T-helper 2 cell treated with Interferon-gamma antibody and Interleukin-4, amounts not matched to agents 5 μg/mL and 100 μg/mL, for 36 hours (primary cell): ENCODE data around the gene CGB3.
A peak's percentile ranks its signal among the peaks of the same experiment; 100 is the strongest.
"Not testable (repeated sequence)": the region's sequence is repeated elsewhere in the genome, so short reads cannot be mapped to it uniquely, and the experiment has no call there.

Source experiments
- DNase-seq: peaks from one replicate; pipeline ENCODE4 v3.0.0; 2021; ENCODE audit warnings: low spot score
- H3K27ac Mint-ChIP-seq: one replicate; pipeline ENCODE4 v1.8.0; 2021; ENCODE audit warnings: mild to moderate bottlenecking, mixed read lengths
- H3K27me3 Mint-ChIP-seq: one replicate; pipeline ENCODE4 v1.8.0; 2021; ENCODE audit warnings: low read depth, mixed read lengths
- H3K36me3 Mint-ChIP-seq: one replicate; pipeline ENCODE4 v1.8.0; 2021; ENCODE audit warnings: low read depth, mixed read lengths
- H3K4me1 Mint-ChIP-seq: one replicate; pipeline ENCODE4 v1.8.0; 2021; ENCODE audit warnings: low read depth, mixed read lengths
- H3K4me3 Mint-ChIP-seq: one replicate; pipeline ENCODE4 v1.8.0; 2022; ENCODE audit warnings: mild to moderate bottlenecking, moderate library complexity, mixed read lengths
- H3K9me3 Mint-ChIP-seq: one replicate; pipeline ENCODE4 v1.8.0; 2021; ENCODE audit warnings: mixed read lengths

The CGB3 gene

DNA sequence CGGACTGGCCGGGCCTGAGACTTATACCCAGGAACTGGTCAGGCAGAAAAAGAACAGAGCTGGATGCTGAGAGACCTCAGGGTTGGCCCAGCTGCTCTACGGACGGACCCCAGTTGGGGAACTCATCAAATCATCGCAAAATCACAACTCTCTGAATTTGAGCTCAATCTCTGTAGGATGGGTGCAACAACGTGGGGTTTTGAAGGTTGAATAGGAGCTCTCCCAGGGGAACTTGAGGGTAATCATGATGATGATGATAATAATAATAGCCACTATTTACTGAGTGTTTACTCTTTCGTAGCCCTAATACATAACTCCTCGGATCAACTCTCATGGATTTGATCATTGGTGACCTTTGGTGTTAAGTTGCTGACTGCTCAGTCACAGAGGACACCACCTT is 6.2 kb upstream of the CGB3 start:
- not testable (repeated sequence) for H3K27ac Mint-ChIP-seq, H3K9me3 Mint-ChIP-seq, H3K4me3 Mint-ChIP-seq, H3K4me1 Mint-ChIP-seq, DNase-seq, H3K36me3 Mint-ChIP-seq, H3K27me3 Mint-ChIP-seq

DNA sequence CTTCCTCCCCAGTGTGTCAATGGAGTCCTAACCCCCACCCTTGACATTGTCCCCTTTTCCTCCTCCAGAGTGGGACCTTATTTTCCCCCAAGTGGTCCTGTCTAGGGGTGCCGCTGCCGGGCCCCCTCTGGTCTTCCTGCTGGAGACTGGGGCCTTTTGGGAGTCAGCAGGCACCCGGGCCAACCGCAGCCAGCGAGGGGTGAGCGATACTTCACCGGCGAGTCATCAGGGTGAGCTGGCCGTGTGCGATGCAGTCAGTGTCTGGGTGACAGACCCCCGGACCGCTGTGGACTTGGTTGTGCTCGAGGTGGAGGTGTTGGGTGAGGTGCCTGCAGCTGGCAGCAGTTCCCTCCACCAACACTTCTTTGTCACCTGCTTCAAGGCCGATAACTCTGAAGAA is 5.6 kb upstream of the CGB3 start:
- H3K4me3 Mint-ChIP-seq, H3K9me3 Mint-ChIP-seq, DNase-seq, H3K4me1 Mint-ChIP-seq, H3K27me3 Mint-ChIP-seq, H3K27ac Mint-ChIP-seq, H3K36me3 Mint-ChIP-seq: not testable (repeated sequence)

DNA sequence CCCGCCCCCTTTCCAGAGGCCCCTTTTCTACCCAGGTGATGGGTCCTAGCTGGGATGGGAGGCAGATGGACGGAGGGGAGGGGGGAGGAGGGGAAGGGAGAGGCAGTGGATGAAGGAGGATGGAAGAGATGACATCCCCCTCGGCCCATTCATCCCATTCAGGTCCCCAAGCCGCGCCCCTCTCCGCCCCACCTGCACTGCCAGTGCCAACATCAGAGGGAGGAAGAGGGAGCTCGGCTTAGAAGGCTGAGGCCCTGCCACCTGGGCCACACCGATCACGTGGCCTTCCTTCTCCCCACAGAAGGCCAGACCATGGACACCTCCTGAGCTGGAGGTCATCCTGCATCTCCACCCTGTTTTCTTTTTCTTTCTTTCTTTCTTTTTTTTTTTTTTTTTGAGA is 4.6 kb upstream of the CGB3 start:
- H3K4me3 Mint-ChIP-seq, H3K9me3 Mint-ChIP-seq, DNase-seq, H3K27me3 Mint-ChIP-seq, H3K36me3 Mint-ChIP-seq, H3K27ac Mint-ChIP-seq, H3K4me1 Mint-ChIP-seq: not testable (repeated sequence)

GRCh38 chr19:49025599-49025998 is 1.5 kb upstream of the CGB3 start:
- not testable (repeated sequence) for DNase-seq, H3K27ac Mint-ChIP-seq, H3K27me3 Mint-ChIP-seq, H3K36me3 Mint-ChIP-seq, H3K4me3 Mint-ChIP-seq, H3K4me1 Mint-ChIP-seq, H3K9me3 Mint-ChIP-seq

DNA sequence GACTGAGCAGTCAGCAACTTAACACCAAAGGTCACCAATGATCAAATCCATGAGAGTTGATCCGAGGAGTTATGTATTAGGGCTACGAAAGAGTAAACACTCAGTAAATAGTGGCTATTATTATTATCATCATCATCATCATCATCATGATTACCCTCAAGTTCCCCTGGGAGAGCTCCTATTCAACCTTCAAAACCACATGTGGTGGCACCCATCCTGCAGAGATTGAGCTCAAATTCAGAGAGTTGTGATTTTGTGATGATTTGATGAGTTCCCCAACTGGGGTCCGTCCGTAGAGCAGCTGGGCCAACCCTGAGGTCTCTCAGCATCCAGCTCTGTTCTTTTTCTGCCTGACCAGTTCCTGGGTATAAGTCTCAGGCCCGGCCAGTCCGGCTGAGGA is 955 bp upstream of the CGB3 start:
- not testable (repeated sequence) for H3K27me3 Mint-ChIP-seq, H3K36me3 Mint-ChIP-seq, H3K9me3 Mint-ChIP-seq, H3K27ac Mint-ChIP-seq, H3K4me3 Mint-ChIP-seq, DNase-seq, H3K4me1 Mint-ChIP-seq

- Mint-ChIP-seq H3K27ac (no peak overlapping the region), H3K4me1 (peaks cover 19% of the 10 kb centered on the region), H3K36me3 (no peaks in the 10 kb centered on the region), H3K27me3 (peaks cover 17% of the 10 kb centered on the region), H3K4me3 (no peak overlapping the region), H3K9me3 (no peaks in the 10 kb centered on the region)
- DNase-seq, result no peak
These were observed 2.0 kb downstream of the CGB3 start for GRCh38 chr19:49022116-49022515.

DNA sequence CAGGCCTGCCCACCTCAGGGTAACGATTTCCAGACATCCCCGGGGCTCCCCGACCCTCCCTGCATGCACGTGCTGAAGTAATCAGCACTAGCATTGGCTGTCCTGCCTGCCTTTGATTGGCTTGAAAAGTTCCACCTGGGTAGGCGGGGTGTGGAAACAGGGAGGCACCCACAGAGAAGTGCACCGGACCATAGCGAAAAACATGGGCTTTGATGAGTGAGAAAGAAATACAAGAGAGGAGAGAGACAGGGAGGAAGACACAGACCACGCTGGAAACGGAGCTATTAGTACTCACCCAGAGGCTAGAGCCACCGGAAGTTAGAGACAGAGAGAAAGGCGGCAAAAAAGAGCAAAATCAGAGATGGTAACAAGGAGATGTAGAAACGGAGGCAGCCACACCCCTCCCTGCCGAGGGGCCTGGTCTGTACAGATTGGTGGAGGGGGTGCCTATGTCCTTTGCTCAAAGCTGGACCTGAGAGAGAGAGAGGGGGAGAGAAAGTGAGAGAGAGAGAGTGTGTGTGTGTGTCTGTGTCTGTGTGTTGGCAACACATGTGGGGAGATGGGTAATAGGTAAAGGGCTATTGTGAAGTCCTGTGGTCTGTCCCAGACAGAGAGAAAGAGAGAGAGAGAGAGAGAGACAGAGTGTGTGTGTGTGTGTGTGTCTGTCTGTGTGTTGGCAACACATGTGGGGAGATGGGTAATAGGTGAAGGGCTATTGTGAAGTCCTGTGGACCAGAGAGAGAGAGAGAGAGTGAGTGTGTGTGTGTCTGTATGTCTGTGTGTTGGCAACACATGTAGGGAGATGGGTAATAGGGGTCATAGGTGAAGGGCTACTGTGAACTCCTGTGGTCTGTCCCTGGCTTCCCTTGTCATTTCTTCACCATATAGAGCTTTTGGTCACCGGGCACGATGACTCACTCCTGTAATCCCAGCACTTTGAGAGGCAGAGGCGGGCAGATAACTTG is 2.9 kb downstream of the CGB3 start:
- Mint-ChIP-seq H3K9me3 (no peaks in the 10 kb centered on the region), H3K4me3 (no peak overlapping the region), H3K27ac (no peak overlapping the region), H3K36me3 (no peaks in the 10 kb centered on the region), H3K27me3 (peaks cover 17% of the 10 kb centered on the region), H3K4me1 (peaks cover 19% of the 10 kb centered on the region)
- DNase-seq, result peak; percentile 19

GRCh38 chr19:49020342-49020741 is 3.8 kb downstream of the CGB3 start:
- peaks cover 5% of the 10 kb centered on the region for H3K36me3 Mint-ChIP-seq
- peaks cover 17% of the 10 kb centered on the region for H3K27me3 Mint-ChIP-seq
- no peak for DNase-seq
- H3K9me3 Mint-ChIP-seq, result no peaks in the 10 kb centered on the region
- H3K4me3 Mint-ChIP-seq, result no peak overlapping the region
- H3K4me1 Mint-ChIP-seq, result peaks cover 19% of the 10 kb centered on the region
- no peak overlapping the region for H3K27ac Mint-ChIP-seq

DNA sequence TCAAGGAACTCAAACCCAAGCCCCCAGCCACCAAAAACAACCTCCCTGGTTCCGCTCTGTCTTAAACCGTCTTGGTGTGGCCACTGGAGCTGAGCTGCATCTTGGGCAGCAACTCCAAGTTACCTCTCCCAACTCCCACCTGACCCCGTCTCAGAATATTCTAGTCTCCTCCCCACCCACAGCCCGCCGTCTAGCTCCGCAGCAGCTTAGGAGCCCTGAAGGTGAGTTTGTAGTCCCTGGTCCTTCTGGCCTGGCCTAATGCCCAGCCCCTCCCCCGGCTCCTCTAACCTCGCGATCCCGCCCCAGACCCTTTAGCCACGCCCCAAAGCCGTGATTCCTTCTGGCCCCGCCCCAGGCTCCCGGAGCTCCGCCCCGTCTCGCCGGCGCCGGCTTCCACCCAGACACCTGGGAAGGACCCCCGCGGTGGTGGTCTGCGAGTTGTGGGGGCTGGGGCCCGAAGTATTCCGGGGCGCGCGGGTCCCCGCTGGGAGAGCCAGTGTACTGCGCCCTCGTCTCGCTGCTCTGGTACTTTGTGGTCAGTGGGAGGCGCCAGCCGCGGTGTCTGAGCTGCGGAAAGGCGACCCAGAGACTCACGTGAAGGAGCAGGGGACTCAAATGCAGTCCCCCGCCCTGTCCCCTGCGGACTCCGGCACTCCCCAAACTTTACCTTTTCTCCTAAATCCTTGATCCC is 4.7 kb downstream of the CGB3 start:
- DNase-seq, result peak; percentile 58
- Mint-ChIP-seq H3K36me3 (peaks cover 5% of the 10 kb centered on the region), H3K9me3 (no peaks in the 10 kb centered on the region), H3K27ac (peak overlapping the region; percentile 34), H3K4me1 (peaks cover 19% of the 10 kb centered on the region), H3K4me3 (peak overlapping the region; percentile 89), H3K27me3 (peaks cover 17% of the 10 kb centered on the region)

GRCh38 chr19:49018388-49019241 is 5.5 kb downstream of the CGB3 start:
- DNase-seq, H3K9me3 Mint-ChIP-seq, H3K36me3 Mint-ChIP-seq: not testable (repeated sequence)
- peaks cover 19% of the 10 kb centered on the region for H3K4me1 Mint-ChIP-seq
- H3K27ac Mint-ChIP-seq, result peak overlapping the region; percentile 34
- peaks cover 17% of the 10 kb centered on the region for H3K27me3 Mint-ChIP-seq
- peak overlapping the region; percentile 89 for H3K4me3 Mint-ChIP-seq

GRCh38 chr19:49017666-49018351 is 6.3 kb downstream of the CGB3 start:
- DNase-seq, result peak; percentile 47
- Mint-ChIP-seq H3K4me1 (peaks cover 19% of the 10 kb centered on the region), H3K9me3 (no peaks in the 10 kb centered on the region), H3K27ac (no peak overlapping the region), H3K4me3 (peak overlapping the region; percentile 89), H3K27me3 (peaks cover 17% of the 10 kb centered on the region), H3K36me3 (peaks cover 5% of the 10 kb centered on the region)

DNA sequence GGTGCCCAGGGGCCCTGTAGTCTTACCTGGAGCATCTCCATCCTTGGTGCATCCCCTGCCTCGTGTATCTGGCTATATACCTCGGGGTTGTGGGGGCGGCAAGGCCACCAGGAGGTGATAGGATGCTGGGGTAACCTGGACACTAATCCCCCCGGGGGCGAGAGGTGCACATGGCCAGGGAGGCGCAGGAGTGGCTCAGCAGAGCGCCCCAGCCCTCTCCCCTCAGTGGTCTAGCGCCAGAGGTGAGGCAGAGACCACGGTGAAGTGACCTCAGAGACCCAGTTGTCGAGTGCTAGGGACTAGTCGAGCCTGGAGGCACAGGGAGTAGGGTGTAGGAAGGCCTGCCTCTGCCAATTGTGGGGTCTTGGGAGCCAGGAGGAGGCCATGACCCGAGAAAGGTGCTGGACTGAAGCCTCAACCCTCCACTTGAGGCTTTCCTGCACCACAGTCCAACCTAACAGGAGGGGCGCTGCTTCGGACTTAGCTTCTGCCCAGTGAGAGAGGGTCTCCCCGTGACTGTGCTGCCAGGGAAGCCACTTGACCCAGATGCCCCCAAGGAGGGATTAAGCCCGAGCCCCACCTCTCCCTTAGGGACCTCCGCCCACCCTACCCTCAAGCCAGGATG is 7.0 kb downstream of the CGB3 start, which contains the start of gene LHB:
Gene LHB, minus strand, starts transcription at position 51 of the 625 bp plus-strand sequence. Its CDS starts 10 bp downstream, at position 41.
- no peaks in the 10 kb centered on the region for H3K9me3 Mint-ChIP-seq
- H3K36me3 Mint-ChIP-seq, result peaks cover 8% of the 10 kb centered on the region
- H3K4me1 Mint-ChIP-seq, result peaks cover 19% of the 10 kb centered on the region
- no peak for DNase-seq
- H3K27me3 Mint-ChIP-seq, result peaks cover 17% of the 10 kb centered on the region
- no peak within 1 kb of the TSS for H3K27ac Mint-ChIP-seq
- peak within 1 kb of the TSS; percentile 89 for H3K4me3 Mint-ChIP-seq
